GM12865 (cell line): ENCODE results near the gene FXYD2.
"Not testable (repeated sequence)": the region's sequence is repeated elsewhere in the genome, so short reads cannot be mapped to it uniquely, and the experiment has no call there.

Experiments used
- DNase-seq: peaks from one replicate; pipeline ENCODE4 v3.0.0; 2010; ENCODE audit warnings: low read depth
- H3K4me3 ChIP-seq: 2 replicates; pipeline ENCODE4 v1.5.1; 2011; ENCODE audit warnings: mild to moderate bottlenecking, low read depth, low read length, control low read depth
- TF ChIP-seq, protein P1 (sequence below): IDR thresholded peaks from 2 replicates; pipeline ENCODE4 v1.5.1; 2011; ENCODE audit warnings: low read length, control low read depth, low read depth, inconsistent platforms; ENCODE audit not compliant: insufficient read depth; ENCODE audit errors: missing control alignments

Gene FXYD2

GRCh38 chr11:117816151-117816741, 8.3 kb downstream of the FXYD2 start:
- DNase-seq, result peak; percentile 37

DNA sequence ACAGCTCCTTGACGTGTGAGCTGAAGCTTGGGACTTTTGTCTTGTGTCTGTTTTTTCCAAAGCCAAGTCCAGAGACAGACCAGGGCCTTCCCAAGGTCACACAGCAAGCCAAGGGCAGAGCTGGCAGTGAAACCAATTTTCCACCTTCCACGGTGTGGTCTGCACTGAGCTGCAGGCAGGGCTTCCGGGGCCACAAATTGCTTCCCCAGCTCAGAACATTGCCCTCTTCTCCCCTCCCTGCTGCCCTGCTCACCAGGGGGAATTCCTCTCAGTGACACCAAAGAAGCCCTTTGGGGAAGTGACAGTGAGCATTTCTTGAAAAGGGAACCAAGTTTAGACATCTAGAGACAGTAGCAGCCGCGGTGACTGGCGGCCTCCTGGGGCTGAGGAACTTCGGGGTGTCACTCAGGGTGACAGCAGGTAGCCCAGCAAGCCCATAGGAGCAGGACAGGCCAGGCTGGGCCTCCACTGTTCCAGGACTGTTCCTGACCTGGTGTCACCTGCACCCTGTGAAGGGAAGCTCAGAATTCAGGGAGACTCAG, 9.2 kb downstream of the FXYD2 start:
- peak overlapping the region; percentile 56 for H3K4me3 ChIP-seq
- TF ChIP-seq, protein P1, sequence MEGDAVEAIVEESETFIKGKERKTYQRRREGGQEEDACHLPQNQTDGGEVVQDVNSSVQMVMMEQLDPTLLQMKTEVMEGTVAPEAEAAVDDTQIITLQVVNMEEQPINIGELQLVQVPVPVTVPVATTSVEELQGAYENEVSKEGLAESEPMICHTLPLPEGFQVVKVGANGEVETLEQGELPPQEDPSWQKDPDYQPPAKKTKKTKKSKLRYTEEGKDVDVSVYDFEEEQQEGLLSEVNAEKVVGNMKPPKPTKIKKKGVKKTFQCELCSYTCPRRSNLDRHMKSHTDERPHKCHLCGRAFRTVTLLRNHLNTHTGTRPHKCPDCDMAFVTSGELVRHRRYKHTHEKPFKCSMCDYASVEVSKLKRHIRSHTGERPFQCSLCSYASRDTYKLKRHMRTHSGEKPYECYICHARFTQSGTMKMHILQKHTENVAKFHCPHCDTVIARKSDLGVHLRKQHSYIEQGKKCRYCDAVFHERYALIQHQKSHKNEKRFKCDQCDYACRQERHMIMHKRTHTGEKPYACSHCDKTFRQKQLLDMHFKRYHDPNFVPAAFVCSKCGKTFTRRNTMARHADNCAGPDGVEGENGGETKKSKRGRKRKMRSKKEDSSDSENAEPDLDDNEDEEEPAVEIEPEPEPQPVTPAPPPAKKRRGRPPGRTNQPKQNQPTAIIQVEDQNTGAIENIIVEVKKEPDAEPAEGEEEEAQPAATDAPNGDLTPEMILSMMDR, result no peak
- peak; percentile 94 for DNase-seq

More at GRCh38 chr11:117816151-117816741, 8.3 kb downstream of the FXYD2 start:
- TF ChIP-seq, protein P1, result peak; percentile 0
- peak overlapping the region; percentile 56 for H3K4me3 ChIP-seq

DNA sequence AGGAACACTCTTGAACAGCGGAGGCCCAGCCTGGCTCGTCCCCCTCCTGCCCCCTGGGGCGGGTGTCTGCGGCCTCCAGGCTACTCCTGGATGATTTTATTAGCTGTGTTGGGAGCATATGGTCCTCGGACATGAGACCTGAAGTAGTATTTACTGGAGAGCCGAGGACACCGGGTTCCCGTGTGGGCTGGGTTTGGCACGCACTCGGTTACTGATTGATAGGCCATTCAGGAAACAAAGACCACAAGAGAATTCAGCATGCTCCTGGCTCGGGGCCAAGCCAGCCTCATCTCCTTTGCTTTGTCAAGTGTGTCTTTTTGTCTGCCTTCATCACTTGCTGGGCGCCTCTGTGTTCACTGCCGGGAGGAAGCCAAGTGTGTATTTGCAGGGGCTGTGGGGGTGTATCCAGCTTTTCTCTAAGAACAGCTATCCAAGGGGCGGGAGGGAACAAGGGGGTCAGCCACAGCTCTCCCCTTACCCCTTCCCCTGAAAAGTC, 9.7 kb downstream of the FXYD2 start:
- peak overlapping the region; percentile 56 for H3K4me3 ChIP-seq
- TF ChIP-seq, protein P1, result no peak
- DNase-seq, result peak; percentile 96

- TF ChIP-seq, protein P1, result no peak
- no peak for DNase-seq
- H3K4me3 ChIP-seq, result peak overlapping the region; percentile 56
Measured at GRCh38 chr11:117814204-117814765, 10.3 kb downstream of the FXYD2 start.

- not testable (repeated sequence) for H3K4me3 ChIP-seq, DNase-seq
Measured at GRCh38 chr11:117810056-117810451, 14.5 kb downstream of the FXYD2 start.

- TF ChIP-seq, protein P1, result peak; percentile 15
- DNase-seq, result peak; percentile 27
- H3K4me3 ChIP-seq, result no peak overlapping the region
Measured at GRCh38 chr11:117809236-117810055, 15.1 kb downstream of the FXYD2 start.

GRCh38 chr11:117808784-117809183, 15.8 kb downstream of the FXYD2 start:
- TF ChIP-seq, protein P1, result no peak
- DNase-seq, result no peak
- no peak overlapping the region for H3K4me3 ChIP-seq
